ENCODE data around the gene BCL11B. TPM values are rescaled to one million over a fixed set of nuclear protein-coding genes. Genes with fewer than 3 reads are reported as not detected.

BCL11B gene
- total and polyA plus RNA-seq, 2 of the 8 experiments (the other 6 are each of a cell fraction or from before 2014, with no cell fraction given) = 0.63 to 5.9 TPM

GRCh38 chr14:99169776-99170356, 102.1 kb downstream of the BCL11B start:
- H2BK20ac ChIP-seq (ENCODE audit: low read length) = no peak overlapping the region
- no peaks in the 10 kb centered on the region for H3K9me3 ChIP-seq (ENCODE audit: insufficient read depth in 2 of 2, low read depth in 1 of 2, low read length in 1 of 2)
- no peak overlapping the region for H3K4ac ChIP-seq (replicated peaks; ENCODE audit: insufficient read length, low read depth, low read length)
- no peaks in the 10 kb centered on the region for H3K79me2 ChIP-seq (ENCODE audit: control insufficient read depth in 1 of 2, insufficient read depth in 2 of 2, low read length in 2 of 2)
- 0 out of 2 replicates have a peak overlapping the region, but pooled peaks have one; percentile 39 for H2BK12ac ChIP-seq (ENCODE audit: low read depth, low read length)
- no peaks in the 10 kb centered on the region for H3K23me2 ChIP-seq (ENCODE audit: low read depth, low read length)
- no peak overlapping the region for H4K5ac ChIP-seq (ENCODE audit: insufficient read length, low read depth, low read length)
- CTCF ChIA-PET (ENCODE audit: partially characterized antibody) = interaction anchor here (0.6 to 1.6 kb wide), 7 partner anchors 17 to 1333 kb away, joined by 3 to 6 read pairs (median 3); no protein-coding TSS in a partner anchor
- POLR2A ChIA-PET (ENCODE audit: partially characterized antibody) = no interaction called here
- FAIRE-seq (no peak), DNase-seq (ENCODE audit: low read depth in 1 of 2, low spot score in 2 of 2) (peak in 1 of 2 experiments; percentile 49)
- H4K8ac ChIP-seq (ENCODE audit: extremely low read depth, insufficient read depth, low read length) = no peak overlapping the region; the same call in 1 of the 2 replicates
- no peaks in the 10 kb centered on the region for H3K27me3 ChIP-seq (replicated peaks in 1 of 4; ENCODE audit: control insufficient read depth in 3 of 4, extremely low read depth in 1 of 4, insufficient read depth in 3 of 4, low read length in 3 of 4)
- H4K20me1 ChIP-seq (replicated peaks in 1 of 2; ENCODE audit: control insufficient read depth in 1 of 2, insufficient read depth in 2 of 2, low read length in 2 of 2) = no peaks in the 10 kb centered on the region
- no peak for TF ChIP-seq ATF2 (IDR thresholded peaks at IDR 0.05; ENCODE audit: low read length)
- TF ChIP-seq RAD21 (IDR thresholded peaks at IDR 0.05 in 1 of 2, conservative IDR thresholded peaks at IDR 0.05 in 1 of 2; ENCODE audit: low read depth in 2 of 2, low read length in 2 of 2) = peak; percentile 60 to 61
- TF ChIP-seq CTCF (IDR thresholded peaks at IDR 0.05; ENCODE audit: control extremely low read depth in 1 of 3, insufficient read depth in 1 of 3, low read depth in 1 of 3, low read length in 3 of 3) = peak; percentile 16 to 41 (median 25); a peak in 3 of 4 replicates
- no peak for TF ChIP-seq NRF1 (IDR thresholded peaks at IDR 0.05; ENCODE audit: low read depth, low read length)
- no peak for TF ChIP-seq CREB1 (IDR thresholded peaks at IDR 0.05)
- no peak for TF ChIP-seq JUND (IDR thresholded peaks at IDR 0.05; ENCODE audit: low read length)
- no peak overlapping the region for H2BK120ac ChIP-seq (replicated peaks; ENCODE audit: low read depth, low read length)
- H3K14ac ChIP-seq (ENCODE audit: insufficient read length) = no peak overlapping the region
- peaks cover 0 to 10% (median 8%) of the 10 kb centered on the region in 4 experiments; a peak in 6 of 7 replicates for H3K4me1 ChIP-seq (replicated peaks in 1 of 4; ENCODE audit: control insufficient read depth in 3 of 4, insufficient read depth in 4 of 4, low read length in 3 of 4)
- no peak overlapping the region for H3K27ac ChIP-seq (ENCODE audit: low read depth, low read length)
- no peaks in the 10 kb centered on the region; the same call in 1 of the 2 replicates for H3K79me1 ChIP-seq (ENCODE audit: low read depth, low read length)
- H3K23ac ChIP-seq (ENCODE audit: insufficient read length) = no peak overlapping the region
- H3K4me3 ChIP-seq (ENCODE audit: extremely low read depth in 1 of 4, insufficient read depth in 2 of 4, low read depth in 3 of 4, low read length in 4 of 4) = no peak overlapping the region
- WGBS, 2 experiments (ENCODE audit: extremely low coverage in 1 of 2, insufficient coverage in 1 of 2, insufficient read length in 1 of 2, insufficient replicate concordance in 2 of 2, low coverage in 1 of 2, low lambda C conversion rate in 2 of 2, missing lambda C conversion rate in 1 of 2) = 88% methylated on average over 7 of the region's 7 CpGs; no CpG with 5 or more reads in 1 of the 2 experiments
- no peak overlapping the region for H3K56ac ChIP-seq (replicated peaks; ENCODE audit: insufficient read length, low read depth, low read length)
- no peak overlapping the region for H2AFZ ChIP-seq (ENCODE audit: low read length)
- H3K36me3 ChIP-seq (ENCODE audit: control insufficient read depth in 2 of 4, insufficient read depth in 4 of 4, low read length in 3 of 4) = peaks cover 0 to 1% (median 0%) of the 10 kb centered on the region in 4 experiments; a peak in 1 of 8 replicates
- peak overlapping the region; percentile 28; the same call in 1 of the 2 replicates for H2BK5ac ChIP-seq (ENCODE audit: low read depth, low read length)
- H2BK15ac ChIP-seq (ENCODE audit: low read length) = no peak overlapping the region
- no peak overlapping the region for H2AK5ac ChIP-seq (ENCODE audit: low read depth, low read length)
- H3K4me2 ChIP-seq (ENCODE audit: insufficient read depth in 1 of 2, low read depth in 2 of 2, low read length in 2 of 2) = no peak overlapping the region
- H3K9ac ChIP-seq (replicated peaks in 1 of 4; ENCODE audit: extremely low read depth in 1 of 4, low read depth in 3 of 4, low read length in 3 of 4) = no peak overlapping the region
- peak overlapping the region; percentile 48; the same call in 1 of the 2 replicates for H3K18ac ChIP-seq (ENCODE audit: extremely low read depth, low read length)
- peak overlapping the region; percentile 25 for H4K91ac ChIP-seq (replicated peaks; ENCODE audit: insufficient read length, low read length)

Data from H1 (cell line).